CD8-positive, alpha-beta memory T cell (primary cell): ENCODE measurements around the gene ZCCHC10. TPM values are rescaled to one million over a fixed set of nuclear protein-coding genes. Genes with fewer than 3 reads are reported as not detected.
"Not testable (repeated sequence)": the region's sequence is repeated elsewhere in the genome, so short reads cannot be mapped to it uniquely, and the experiment has no call there.

ENCODE experiments used
- CTCF ChIA-PET: fragments of 350-600 bp; sonication (Branson Sonifier 250); formaldehyde crosslinking; loops from one replicate; lab custom pipeline; 2021; ENCODE audit warnings: antibody characterized with exemption; lab: Charles Lee
- POLR2A ChIA-PET: fragments of 350-600 bp; sonication (Branson Sonifier 250); formaldehyde crosslinking; loops from one replicate; lab custom pipeline; 2021; ENCODE audit warnings: antibody characterized with exemption; lab: Charles Lee
- DNase-seq, 5 donors: peaks; one replicate each; pipeline versions ENCODE4 v3.0.0 to v3.0.0-alpha.2; 2020 to 2022; ENCODE audit warnings: mixed read lengths in 1 of 5
- H3K27ac ChIP-seq: one replicate; pipeline ENCODE4 v1.7.0; 2013; ENCODE audit warnings: low read depth, mild to moderate bottlenecking, low read length, moderate library complexity
- H3K27me3 ChIP-seq: 2 replicates; pipeline ENCODE4 v1.7.0; 2013; ENCODE audit warnings: low read length, mild to moderate bottlenecking; ENCODE audit not compliant: insufficient read depth, poor library complexity, severe bottlenecking
- H3K36me3 ChIP-seq: 2 replicates; pipeline ENCODE4 v1.7.0; 2013; ENCODE audit warnings: mild to moderate bottlenecking, low read length, moderate library complexity; ENCODE audit not compliant: insufficient read depth
- H3K4me1 ChIP-seq: 2 replicates; pipeline ENCODE4 v1.7.0; 2013; ENCODE audit warnings: mild to moderate bottlenecking, low read length, moderate library complexity; ENCODE audit not compliant: insufficient read depth
- H3K4me3 ChIP-seq: 2 replicates; pipeline ENCODE4 v1.7.0; 2013; ENCODE audit warnings: mild to moderate bottlenecking, low read length
- H3K9me3 ChIP-seq: 2 replicates; pipeline ENCODE4 v1.7.0; 2013; ENCODE audit warnings: mild to moderate bottlenecking, low read length
- H3K27ac Mint-ChIP-seq, 8 donors: one replicate each; pipeline ENCODE4 v1.8.0; 2020 to 2021; ENCODE audit warnings: mixed read lengths in 8 of 8, mild to moderate bottlenecking in 6 of 8, inconsistent platforms in 3 of 8, moderate library complexity in 3 of 8
- H3K27me3 Mint-ChIP-seq, 2 donors: one replicate each; pipeline ENCODE4 v1.8.0; 2020 to 2021; ENCODE audit warnings: mixed read lengths in 2 of 2, mild to moderate bottlenecking in 1 of 2, moderate library complexity in 1 of 2
- H3K36me3 Mint-ChIP-seq, 3 donors: one replicate each; pipeline ENCODE4 v1.8.0; 2020 to 2021; ENCODE audit warnings: mixed read lengths in 3 of 3, inconsistent platforms in 1 of 3, mild to moderate bottlenecking in 1 of 3
- H3K4me1 Mint-ChIP-seq, 3 donors: one replicate each; pipeline ENCODE4 v1.8.0; 2020 to 2021; ENCODE audit warnings: mixed read lengths in 3 of 3, inconsistent platforms in 1 of 3, mild to moderate bottlenecking in 1 of 3
- H3K4me3 Mint-ChIP-seq, 7 donors: one replicate each; pipeline ENCODE4 v1.8.0; 2020 to 2021; ENCODE audit warnings: mixed read lengths in 7 of 7, mild to moderate bottlenecking in 6 of 7, moderate library complexity in 4 of 7, inconsistent platforms in 2 of 7
- H3K9me3 Mint-ChIP-seq, 5 donors: one replicate each; pipeline ENCODE4 v1.8.0; 2020 to 2022; ENCODE audit warnings: mixed read lengths in 5 of 5, mild to moderate bottlenecking in 3 of 5, moderate library complexity in 2 of 5, inconsistent platforms in 1 of 5
- polyA plus RNA-seq: library from polyadenylated mRNA; unstranded; fragments of 300-500 nt; fragmentation: Illumina TruSeq; gene quantifications from one replicate; pipeline ENCODE4 v1.2.3, GENCODE V29; 2021
- total RNA-seq, 2 experiments: library from RNA; stranded (reverse); gene quantifications; one replicate each; pipeline ENCODE4 v1.2.3, GENCODE V29; 2021

The ZCCHC10 gene
- total and polyA plus RNA-seq, 3 experiments from 2014 or later, result 31.8 to 40.0 (median 35.0) TPM

- Mint-ChIP-seq H3K27me3 (peaks cover 0 to 3% of the 10 kb centered on the region in 2 donors), H3K9me3 (no peaks in the 10 kb centered on the region), H3K4me1 (peaks cover 21 to 35% (median 34%) of the 10 kb centered on the region in 3 donors), H3K36me3 (peaks cover 0 to 23% (median 5%) of the 10 kb centered on the region in 3 donors), H3K27ac (peak overlapping the region; percentile 14 to 96 (median 84)), H3K4me3 (peak overlapping the region; percentile 94 to 99 (median 96))
- POLR2A ChIA-PET, result interaction anchor here (1.7 kb wide), 1 partner anchor 25 kb away, joined by 8 read pairs; the partner anchor contains the start of gene HSPA4
- no peaks in the 10 kb centered on the region for H3K27me3 ChIP-seq
- peak overlapping the region; percentile 15 for H3K4me3 ChIP-seq
- no peak overlapping the region for H3K27ac ChIP-seq
- H3K9me3 ChIP-seq, result no peaks in the 10 kb centered on the region
- CTCF ChIA-PET, result no interaction called here
- DNase-seq, result no peak
- H3K36me3 ChIP-seq, result no peaks in the 10 kb centered on the region
- peaks cover 14% of the 10 kb centered on the region for H3K4me1 ChIP-seq
Observed at GRCh38 chr5:133026664-133027153, 360 bp upstream of the ZCCHC10 start.

DNA sequence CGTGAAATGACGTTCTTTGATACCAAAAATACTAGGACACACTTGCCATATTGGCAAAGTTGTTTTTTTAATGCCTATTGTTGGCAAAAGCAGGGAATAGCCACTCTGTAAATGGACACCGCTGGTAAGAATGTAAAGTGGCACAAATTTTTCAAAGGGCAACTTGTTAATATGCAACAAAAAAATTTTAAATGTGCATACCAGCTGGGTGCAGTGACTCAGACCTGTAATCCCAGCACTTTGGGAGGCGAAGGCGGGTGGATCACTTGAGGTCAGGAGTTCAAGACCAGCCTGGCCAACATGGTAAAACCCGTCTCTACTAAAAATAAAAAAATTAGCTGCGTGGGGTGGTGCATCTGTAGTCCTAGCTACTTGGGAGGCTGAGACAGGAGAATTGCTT is 6.9 kb downstream of the ZCCHC10 start:
- DNase-seq, H3K9me3 Mint-ChIP-seq, H3K4me3 ChIP-seq, H3K4me1 ChIP-seq, H3K9me3 ChIP-seq, H3K4me3 Mint-ChIP-seq, H3K27me3 Mint-ChIP-seq, H3K27me3 ChIP-seq, CTCF ChIA-PET, H3K27ac Mint-ChIP-seq, H3K27ac ChIP-seq, POLR2A ChIA-PET: not testable (repeated sequence)
- H3K36me3 ChIP-seq, result peaks cover 11% of the 10 kb centered on the region
- Mint-ChIP-seq H3K4me1 (peaks cover 12 to 23% (median 19%) of the 10 kb centered on the region in 3 donors), H3K36me3 (peaks cover 1 to 60% (median 11%) of the 10 kb centered on the region in 3 donors)

- Histone ChIP-seq H3K4me3 (no peak overlapping the region), H3K27ac (no peak overlapping the region), H3K9me3 (no peaks in the 10 kb centered on the region), H3K27me3 (no peaks in the 10 kb centered on the region), H3K4me1 (no peaks in the 10 kb centered on the region), H3K36me3 (peaks cover 11% of the 10 kb centered on the region)
- Mint-ChIP-seq H3K4me3 (no peak overlapping the region), H3K36me3 (peaks cover 4 to 58% (median 11%) of the 10 kb centered on the region in 3 donors), H3K27ac (no peak overlapping the region), H3K4me1 (peaks cover 5 to 15% (median 11%) of the 10 kb centered on the region in 3 donors), H3K27me3 (no peaks in the 10 kb centered on the region), H3K9me3 (no peaks in the 10 kb centered on the region)
- DNase-seq, result no peak
- CTCF ChIA-PET, result no interaction called here
- POLR2A ChIA-PET, result no interaction called here
Observed at GRCh38 chr5:133017964-133018363, 8.4 kb downstream of the ZCCHC10 start.

DNA sequence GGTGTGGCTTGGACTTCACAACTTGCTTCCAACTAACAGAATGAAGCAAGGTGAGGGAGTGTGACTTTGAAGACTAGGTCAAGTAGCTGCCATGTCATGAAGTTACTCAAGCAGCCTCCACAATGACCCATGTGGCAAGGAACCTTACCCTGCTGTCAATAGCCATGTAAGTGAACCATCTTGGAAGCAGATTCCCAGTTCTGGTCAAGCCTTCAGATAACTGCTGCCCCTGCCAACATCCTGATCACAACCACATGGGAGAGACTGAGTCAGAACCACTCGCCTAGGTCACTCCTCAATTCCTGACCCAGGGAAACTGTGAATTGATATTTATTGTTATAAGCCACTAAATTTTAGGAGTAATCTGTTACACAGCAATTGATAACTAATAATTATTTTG is 10.9 kb downstream of the ZCCHC10 start:
- H3K27ac Mint-ChIP-seq, result no peak overlapping the region

DNA sequence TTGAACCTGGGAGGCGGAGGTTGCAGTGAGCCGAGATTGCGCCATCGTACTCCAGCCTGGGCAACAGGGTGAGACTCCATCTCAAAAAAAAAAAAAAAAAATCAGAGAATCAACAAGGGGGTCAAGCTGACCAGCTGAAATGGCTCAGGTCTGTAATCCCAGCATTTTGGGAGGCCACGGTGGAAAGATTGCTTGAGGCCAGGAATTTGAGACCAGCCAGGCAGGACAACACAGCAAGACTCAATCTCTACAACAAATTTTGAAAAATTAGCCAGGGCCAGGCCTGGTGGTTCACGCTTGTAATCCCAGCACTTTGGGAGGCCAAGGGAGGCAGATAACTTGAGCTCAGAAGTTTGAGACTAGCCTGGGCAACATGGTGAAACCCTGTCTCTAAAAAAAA is 17.9 kb downstream of the ZCCHC10 start:
- H3K4me3 Mint-ChIP-seq, H3K36me3 ChIP-seq, H3K4me3 ChIP-seq, H3K9me3 ChIP-seq, H3K27me3 Mint-ChIP-seq, H3K27ac Mint-ChIP-seq, H3K9me3 Mint-ChIP-seq, CTCF ChIA-PET, POLR2A ChIA-PET, H3K27me3 ChIP-seq, H3K4me1 Mint-ChIP-seq, H3K4me1 ChIP-seq, H3K27ac ChIP-seq, DNase-seq: not testable (repeated sequence)
- peaks cover 5 to 38% (median 8%) of the 10 kb centered on the region in 3 donors for H3K36me3 Mint-ChIP-seq

More for the DNA sequence above, 10.9 kb downstream of the ZCCHC10 start:
- ChIA-PET CTCF (no interaction called here), POLR2A (no interaction called here)
- Histone ChIP-seq H3K4me1 (no peaks in the 10 kb centered on the region), H3K36me3 (peaks cover 11% of the 10 kb centered on the region), H3K4me3 (no peak overlapping the region), H3K9me3 (no peaks in the 10 kb centered on the region), H3K27ac (no peak overlapping the region), H3K27me3 (no peaks in the 10 kb centered on the region)
- DNase-seq, result no peak
- Mint-ChIP-seq H3K4me3 (no peak overlapping the region), H3K4me1 (peaks cover 3 to 10% (median 5%) of the 10 kb centered on the region in 3 donors), H3K36me3 (peaks cover 4 to 51% (median 11%) of the 10 kb centered on the region in 3 donors), H3K9me3 (no peaks in the 10 kb centered on the region), H3K27me3 (no peaks in the 10 kb centered on the region)

DNA sequence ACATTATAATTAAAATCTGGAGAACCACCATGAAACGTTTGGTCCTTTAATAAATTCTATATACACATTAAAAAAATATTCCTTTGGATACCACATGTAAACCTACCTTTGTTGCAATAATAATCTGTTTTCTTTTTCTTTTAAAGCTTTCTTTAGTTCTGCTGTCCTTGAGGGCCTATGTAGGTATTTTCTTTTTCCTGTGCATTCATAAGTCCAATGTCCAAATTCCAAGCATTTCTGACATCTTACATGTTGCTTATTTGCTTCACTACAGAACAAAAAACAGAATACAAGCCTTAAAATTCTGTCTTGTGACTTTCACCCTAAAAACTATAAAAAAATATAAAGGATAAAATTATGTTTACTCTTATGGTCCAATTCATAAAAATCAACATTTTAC is 19.7 kb downstream of the ZCCHC10 start:
- Histone ChIP-seq H3K9me3 (no peaks in the 10 kb centered on the region), H3K36me3 (no peaks in the 10 kb centered on the region), H3K27ac (no peak overlapping the region), H3K27me3 (no peaks in the 10 kb centered on the region), H3K4me1 (no peaks in the 10 kb centered on the region), H3K4me3 (no peak overlapping the region)
- Mint-ChIP-seq H3K9me3 (no peaks in the 10 kb centered on the region), H3K27ac (no peak overlapping the region), H3K4me1 (peaks cover 0 to 2% (median 0%) of the 10 kb centered on the region in 3 donors), H3K4me3 (no peak overlapping the region), H3K27me3 (no peaks in the 10 kb centered on the region), H3K36me3 (peaks cover 8 to 43% (median 10%) of the 10 kb centered on the region in 3 donors)
- ChIA-PET CTCF (no interaction called here), POLR2A (interaction anchor here (0.5 kb wide), 1 partner anchor 47 kb away, joined by 4 read pairs; no protein-coding TSS in a partner anchor)
- DNase-seq, result no peak

GRCh38 chr5:132999246-132999645 is 27.1 kb downstream of the ZCCHC10 start:
- ChIA-PET CTCF (no interaction called here), POLR2A (no interaction called here)
- no peaks in the 10 kb centered on the region for H3K27me3 ChIP-seq
- no peak overlapping the region for H3K27ac ChIP-seq
- Mint-ChIP-seq H3K27ac (peak overlapping the region in 2 of 8 donors; percentile 29 to 61), H3K4me3 (no peak overlapping the region), H3K36me3 (peaks cover 0 to 33% (median 13%) of the 10 kb centered on the region in 3 donors), H3K27me3 (no peaks in the 10 kb centered on the region), H3K4me1 (peaks cover 0 to 2% (median 0%) of the 10 kb centered on the region in 3 donors), H3K9me3 (no peaks in the 10 kb centered on the region)
- no peaks in the 10 kb centered on the region for H3K9me3 ChIP-seq
- no peak for DNase-seq
- H3K4me1 ChIP-seq, result no peaks in the 10 kb centered on the region
- no peaks in the 10 kb centered on the region for H3K36me3 ChIP-seq
- no peak overlapping the region for H3K4me3 ChIP-seq

DNA sequence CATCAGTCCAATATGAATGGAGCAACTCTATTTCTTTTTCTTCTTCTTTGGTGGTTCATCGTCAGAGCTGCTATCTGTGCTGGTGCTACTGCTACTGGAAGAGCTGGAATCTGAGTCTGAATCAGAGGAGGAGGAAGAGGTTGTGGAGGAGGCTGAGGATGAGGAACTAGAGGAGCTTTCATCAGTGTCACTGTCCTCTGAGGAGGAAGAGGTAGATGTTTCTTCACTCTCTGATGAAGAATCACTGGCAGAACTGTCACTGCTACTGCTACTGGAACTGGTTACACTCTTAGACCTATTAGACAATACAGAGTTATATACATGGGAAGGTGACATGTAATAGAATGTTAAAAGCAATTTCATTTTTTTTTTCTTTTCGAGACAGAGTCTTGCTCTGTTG is 27.8 kb downstream of the ZCCHC10 start:
- Histone ChIP-seq H3K4me1 (no peaks in the 10 kb centered on the region), H3K9me3 (no peaks in the 10 kb centered on the region), H3K27ac (no peak overlapping the region), H3K4me3 (no peak overlapping the region), H3K27me3 (no peaks in the 10 kb centered on the region), H3K36me3 (no peaks in the 10 kb centered on the region)
- ChIA-PET POLR2A (no interaction called here), CTCF (no interaction called here)
- H3K36me3 Mint-ChIP-seq, result peaks cover 0 to 31% (median 13%) of the 10 kb centered on the region in 3 donors
- no peaks in the 10 kb centered on the region for H3K27me3 Mint-ChIP-seq
- no peak for DNase-seq
- no peak overlapping the region for H3K4me3 Mint-ChIP-seq
- peak overlapping the region in 3 of 8 donors; percentile 1 to 29 (median 12) for H3K27ac Mint-ChIP-seq
- H3K9me3 Mint-ChIP-seq, result no peaks in the 10 kb centered on the region
- peaks cover 0 to 2% (median 0%) of the 10 kb centered on the region in 3 donors for H3K4me1 Mint-ChIP-seq
